ENCODE measurements around the gene CEP152. TPM values are rescaled to one million over a fixed set of nuclear protein-coding genes. Genes with fewer than 3 reads are reported as not detected.

CEP152 gene
- total and polyA plus RNA-seq, 4 donors, result 0.30 to 9.7 (median 3.5) TPM

DNA sequence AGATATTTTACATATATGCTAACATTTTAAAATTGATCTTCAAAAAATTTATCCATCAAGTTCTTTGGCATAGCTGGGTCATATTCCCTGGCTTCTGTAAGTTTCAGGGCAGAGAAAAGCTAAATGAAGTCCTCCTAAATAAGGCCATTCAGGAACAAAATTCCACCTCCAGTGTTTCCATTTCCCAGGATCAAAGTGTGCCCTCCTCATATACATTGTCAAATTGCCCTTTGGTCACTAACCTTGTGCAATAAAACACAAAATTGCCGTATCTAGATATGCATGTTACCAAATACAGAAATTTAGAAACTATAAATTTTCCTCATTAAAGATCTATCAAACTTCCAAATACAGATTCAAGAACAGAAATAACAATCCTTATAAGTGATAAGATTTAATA is 10.6 kb downstream of the CEP152 start:
- 26% methylated on average over 1 of the region's 1 CpG for WGBS

DNA sequence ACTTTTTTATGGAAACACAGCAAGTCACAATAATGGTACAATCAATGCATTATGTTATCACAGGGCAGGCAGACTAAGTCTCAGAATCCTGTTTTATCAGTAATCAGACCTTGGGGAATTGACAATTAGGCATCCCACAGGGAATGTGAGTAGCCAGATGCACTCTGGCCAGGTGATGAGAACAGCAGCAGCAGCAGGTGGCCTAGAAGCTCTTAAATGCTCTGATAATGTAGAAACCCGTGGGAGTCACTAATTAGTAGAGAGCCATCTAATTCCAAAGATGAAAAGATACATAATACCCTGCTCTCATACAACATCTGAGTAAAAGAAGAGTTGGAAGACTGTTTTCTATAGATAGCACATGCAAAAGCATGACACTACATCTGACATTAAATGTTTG is 12.6 kb downstream of the CEP152 start:
- 78% methylated on average over 1 of the region's 1 CpG for WGBS
- H3K27me3 ChIP-seq (ENCODE audit: control insufficient read depth in 4 of 4, insufficient read depth in 4 of 4, low read length in 3 of 4), result no peaks in the 10 kb centered on the region

More for the DNA sequence above, 10.6 kb downstream of the CEP152 start:
- H3K4me3 ChIP-seq (ENCODE audit: low read depth in 1 of 3, low read length in 3 of 3), result no peak overlapping the region
- H3K9ac ChIP-seq (ENCODE audit: low read depth in 1 of 2, low read length in 2 of 2), result no peak overlapping the region
- H3K4me1 ChIP-seq (ENCODE audit: control insufficient read depth in 4 of 4, insufficient read depth in 4 of 4, low read length in 3 of 4), result peaks cover 0 to 8% (median 3%) of the 10 kb centered on the region in 4 donors
- no peaks in the 10 kb centered on the region for H3K9me3 ChIP-seq (ENCODE audit: control insufficient read depth in 4 of 4, low read length in 3 of 4)
- no peak for DNase-seq (ENCODE audit: low spot score)
- H3K36me3 ChIP-seq (ENCODE audit: control insufficient read depth in 4 of 4, insufficient read depth in 3 of 4, low read depth in 1 of 4, low read length in 3 of 4), result no peaks in the 10 kb centered on the region
- no peaks in the 10 kb centered on the region for H3K27me3 ChIP-seq (ENCODE audit: control insufficient read depth in 4 of 4, insufficient read depth in 4 of 4, low read length in 3 of 4)
- no peak overlapping the region for H3K27ac ChIP-seq (ENCODE audit: low read depth in 1 of 2, low read length in 2 of 2)
- TF ChIP-seq, protein P1, sequence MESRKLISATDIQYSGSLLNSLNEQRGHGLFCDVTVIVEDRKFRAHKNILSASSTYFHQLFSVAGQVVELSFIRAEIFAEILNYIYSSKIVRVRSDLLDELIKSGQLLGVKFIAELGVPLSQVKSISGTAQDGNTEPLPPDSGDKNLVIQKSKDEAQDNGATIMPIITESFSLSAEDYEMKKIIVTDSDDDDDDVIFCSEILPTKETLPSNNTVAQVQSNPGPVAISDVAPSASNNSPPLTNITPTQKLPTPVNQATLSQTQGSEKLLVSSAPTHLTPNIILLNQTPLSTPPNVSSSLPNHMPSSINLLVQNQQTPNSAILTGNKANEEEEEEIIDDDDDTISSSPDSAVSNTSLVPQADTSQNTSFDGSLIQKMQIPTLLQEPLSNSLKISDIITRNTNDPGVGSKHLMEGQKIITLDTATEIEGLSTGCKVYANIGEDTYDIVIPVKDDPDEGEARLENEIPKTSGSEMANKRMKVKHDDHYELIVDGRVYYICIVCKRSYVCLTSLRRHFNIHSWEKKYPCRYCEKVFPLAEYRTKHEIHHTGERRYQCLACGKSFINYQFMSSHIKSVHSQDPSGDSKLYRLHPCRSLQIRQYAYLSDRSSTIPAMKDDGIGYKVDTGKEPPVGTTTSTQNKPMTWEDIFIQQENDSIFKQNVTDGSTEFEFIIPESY (IDR thresholded peaks at IDR 0.05), result no peak
- TF ChIP-seq SP1 (IDR thresholded peaks at IDR 0.05), result no peak
- TF ChIP-seq FOXA2 (IDR thresholded peaks at IDR 0.05), result no peak
- TF ChIP-seq, protein P2, sequence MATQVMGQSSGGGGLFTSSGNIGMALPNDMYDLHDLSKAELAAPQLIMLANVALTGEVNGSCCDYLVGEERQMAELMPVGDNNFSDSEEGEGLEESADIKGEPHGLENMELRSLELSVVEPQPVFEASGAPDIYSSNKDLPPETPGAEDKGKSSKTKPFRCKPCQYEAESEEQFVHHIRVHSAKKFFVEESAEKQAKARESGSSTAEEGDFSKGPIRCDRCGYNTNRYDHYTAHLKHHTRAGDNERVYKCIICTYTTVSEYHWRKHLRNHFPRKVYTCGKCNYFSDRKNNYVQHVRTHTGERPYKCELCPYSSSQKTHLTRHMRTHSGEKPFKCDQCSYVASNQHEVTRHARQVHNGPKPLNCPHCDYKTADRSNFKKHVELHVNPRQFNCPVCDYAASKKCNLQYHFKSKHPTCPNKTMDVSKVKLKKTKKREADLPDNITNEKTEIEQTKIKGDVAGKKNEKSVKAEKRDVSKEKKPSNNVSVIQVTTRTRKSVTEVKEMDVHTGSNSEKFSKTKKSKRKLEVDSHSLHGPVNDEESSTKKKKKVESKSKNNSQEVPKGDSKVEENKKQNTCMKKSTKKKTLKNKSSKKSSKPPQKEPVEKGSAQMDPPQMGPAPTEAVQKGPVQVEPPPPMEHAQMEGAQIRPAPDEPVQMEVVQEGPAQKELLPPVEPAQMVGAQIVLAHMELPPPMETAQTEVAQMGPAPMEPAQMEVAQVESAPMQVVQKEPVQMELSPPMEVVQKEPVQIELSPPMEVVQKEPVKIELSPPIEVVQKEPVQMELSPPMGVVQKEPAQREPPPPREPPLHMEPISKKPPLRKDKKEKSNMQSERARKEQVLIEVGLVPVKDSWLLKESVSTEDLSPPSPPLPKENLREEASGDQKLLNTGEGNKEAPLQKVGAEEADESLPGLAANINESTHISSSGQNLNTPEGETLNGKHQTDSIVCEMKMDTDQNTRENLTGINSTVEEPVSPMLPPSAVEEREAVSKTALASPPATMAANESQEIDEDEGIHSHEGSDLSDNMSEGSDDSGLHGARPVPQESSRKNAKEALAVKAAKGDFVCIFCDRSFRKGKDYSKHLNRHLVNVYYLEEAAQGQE (IDR thresholded peaks at IDR 0.05), result no peak
- TF ChIP-seq RXRA (IDR thresholded peaks at IDR 0.05), result peak in 1 of 2 donors; percentile 14
- TF ChIP-seq HNF4G (IDR thresholded peaks at IDR 0.05), result peak; percentile 33
- peak; percentile 23 for TF ChIP-seq YY1 (IDR thresholded peaks at IDR 0.05)
- TF ChIP-seq RAD21 (IDR thresholded peaks at IDR 0.05), result no peak
- TF ChIP-seq, protein P3, sequence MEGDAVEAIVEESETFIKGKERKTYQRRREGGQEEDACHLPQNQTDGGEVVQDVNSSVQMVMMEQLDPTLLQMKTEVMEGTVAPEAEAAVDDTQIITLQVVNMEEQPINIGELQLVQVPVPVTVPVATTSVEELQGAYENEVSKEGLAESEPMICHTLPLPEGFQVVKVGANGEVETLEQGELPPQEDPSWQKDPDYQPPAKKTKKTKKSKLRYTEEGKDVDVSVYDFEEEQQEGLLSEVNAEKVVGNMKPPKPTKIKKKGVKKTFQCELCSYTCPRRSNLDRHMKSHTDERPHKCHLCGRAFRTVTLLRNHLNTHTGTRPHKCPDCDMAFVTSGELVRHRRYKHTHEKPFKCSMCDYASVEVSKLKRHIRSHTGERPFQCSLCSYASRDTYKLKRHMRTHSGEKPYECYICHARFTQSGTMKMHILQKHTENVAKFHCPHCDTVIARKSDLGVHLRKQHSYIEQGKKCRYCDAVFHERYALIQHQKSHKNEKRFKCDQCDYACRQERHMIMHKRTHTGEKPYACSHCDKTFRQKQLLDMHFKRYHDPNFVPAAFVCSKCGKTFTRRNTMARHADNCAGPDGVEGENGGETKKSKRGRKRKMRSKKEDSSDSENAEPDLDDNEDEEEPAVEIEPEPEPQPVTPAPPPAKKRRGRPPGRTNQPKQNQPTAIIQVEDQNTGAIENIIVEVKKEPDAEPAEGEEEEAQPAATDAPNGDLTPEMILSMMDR (IDR thresholded peaks at IDR 0.05; ENCODE audit: low read depth, low read length, missing input control), result no peak
- TF ChIP-seq FOXA1 (IDR thresholded peaks at IDR 0.05), result no peak
- TF ChIP-seq, protein P4, sequence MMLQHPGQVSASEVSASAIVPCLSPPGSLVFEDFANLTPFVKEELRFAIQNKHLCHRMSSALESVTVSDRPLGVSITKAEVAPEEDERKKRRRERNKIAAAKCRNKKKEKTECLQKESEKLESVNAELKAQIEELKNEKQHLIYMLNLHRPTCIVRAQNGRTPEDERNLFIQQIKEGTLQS (IDR thresholded peaks at IDR 0.05), result no peak
- peak; percentile 72 to 81 for TF ChIP-seq HNF4A (conservative IDR thresholded peaks at IDR 0.05)
- TF ChIP-seq GABPA (IDR thresholded peaks at IDR 0.05 in 1 of 2, conservative IDR thresholded peaks at IDR 0.05 in 1 of 2), result no peak

More for the DNA sequence above, 12.6 kb downstream of the CEP152 start:
- no peak for DNase-seq (ENCODE audit: low spot score)
- TF ChIP-seq HNF4A (conservative IDR thresholded peaks at IDR 0.05) (no peak), FOXA2 (IDR thresholded peaks at IDR 0.05) (no peak), GABPA (IDR thresholded peaks at IDR 0.05 in 1 of 2, conservative IDR thresholded peaks at IDR 0.05 in 1 of 2) (no peak), HNF4G (IDR thresholded peaks at IDR 0.05) (no peak), SP1 (IDR thresholded peaks at IDR 0.05) (no peak), TAF1 (conservative IDR thresholded peaks at IDR 0.05) (no peak), RXRA (IDR thresholded peaks at IDR 0.05) (no peak), NR2F2 (IDR thresholded peaks at IDR 0.05) (no peak), JUND (IDR thresholded peaks at IDR 0.05) (no peak)
- TF ChIP-seq, protein P5, sequence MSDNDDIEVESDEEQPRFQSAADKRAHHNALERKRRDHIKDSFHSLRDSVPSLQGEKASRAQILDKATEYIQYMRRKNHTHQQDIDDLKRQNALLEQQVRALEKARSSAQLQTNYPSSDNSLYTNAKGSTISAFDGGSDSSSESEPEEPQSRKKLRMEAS (IDR thresholded peaks at IDR 0.05), result no peak
- TF ChIP-seq, protein P3 (IDR thresholded peaks at IDR 0.05; ENCODE audit: low read depth, low read length, missing input control), result no peak
- Histone ChIP-seq H3K36me3 (ENCODE audit: control insufficient read depth in 4 of 4, insufficient read depth in 3 of 4, low read depth in 1 of 4, low read length in 3 of 4) (no peaks in the 10 kb centered on the region), H3K9ac (ENCODE audit: low read depth in 1 of 2, low read length in 2 of 2) (no peak overlapping the region), H3K9me3 (ENCODE audit: control insufficient read depth in 4 of 4, low read length in 3 of 4) (no peaks in the 10 kb centered on the region), H3K4me3 (ENCODE audit: low read depth in 1 of 3, low read length in 3 of 3) (no peak overlapping the region), H3K4me1 (ENCODE audit: control insufficient read depth in 4 of 4, insufficient read depth in 4 of 4, low read length in 3 of 4) (peaks cover 0 to 9% (median 4%) of the 10 kb centered on the region in 4 donors), H3K27ac (ENCODE audit: low read depth in 1 of 2, low read length in 2 of 2) (no peak overlapping the region)
